ENCODE measurements around the gene TYMP. TPM values are rescaled to one million over a fixed set of nuclear protein-coding genes. Genes with fewer than 3 reads are reported as not detected.

TYMP gene
- total and polyA plus RNA-seq, 2 experiments from 2014 or later = 7.8 to 10.0 TPM

- H3K9me3 ChIP-seq (ENCODE audit: low read depth) = no peaks in the 10 kb centered on the region
- no peaks in the 10 kb centered on the region for H3K27me3 ChIP-seq
- no peak overlapping the region for H3K27ac ChIP-seq
- peaks cover 7% of the 10 kb centered on the region for H3K36me3 ChIP-seq
- no peak for TF ChIP-seq CTCF (IDR thresholded peaks at IDR 0.05; ENCODE audit: low read depth, low read length)
- peaks cover 21% of the 10 kb centered on the region for H3K4me1 ChIP-seq (ENCODE audit: low read depth)
- no peak overlapping the region for H3K4me3 ChIP-seq
- DNase-seq (ENCODE audit: low read depth in 1 of 2, low spot score in 1 of 2) = no peak
Observed at GRCh38 chr22:50576806-50577696, 47.2 kb upstream of the TYMP start.

- Histone ChIP-seq H3K36me3 (peaks cover 15% of the 10 kb centered on the region), H3K4me1 (ENCODE audit: low read depth) (peaks cover 16% of the 10 kb centered on the region), H3K27ac (no peak overlapping the region), H3K9me3 (ENCODE audit: low read depth) (no peaks in the 10 kb centered on the region), H3K4me3 (no peak overlapping the region), H3K27me3 (no peaks in the 10 kb centered on the region)
- peak; percentile 60 to 68 for DNase-seq (ENCODE audit: low read depth in 1 of 2, low spot score in 1 of 2)
- TF ChIP-seq CTCF (IDR thresholded peaks at IDR 0.05; ENCODE audit: low read depth, low read length) = peak; percentile 49
Observed at GRCh38 chr22:50576070-50576469, 46.3 kb upstream of the TYMP start.

GRCh38 chr22:50575426-50575941 is 45.7 kb upstream of the TYMP start:
- Histone ChIP-seq H3K4me1 (ENCODE audit: low read depth) (peaks cover 16% of the 10 kb centered on the region), H3K4me3 (no peak overlapping the region), H3K9me3 (ENCODE audit: low read depth) (no peaks in the 10 kb centered on the region), H3K36me3 (peaks cover 18% of the 10 kb centered on the region), H3K27me3 (no peaks in the 10 kb centered on the region), H3K27ac (no peak overlapping the region)
- DNase-seq (ENCODE audit: low read depth in 1 of 2, low spot score in 1 of 2) = no peak
- TF ChIP-seq CTCF (IDR thresholded peaks at IDR 0.05; ENCODE audit: low read depth, low read length) = no peak

- no peak for DNase-seq (ENCODE audit: low read depth in 1 of 2, low spot score in 1 of 2)
- Histone ChIP-seq H3K36me3 (peaks cover 27% of the 10 kb centered on the region), H3K4me3 (no peak overlapping the region), H3K27me3 (no peaks in the 10 kb centered on the region), H3K9me3 (ENCODE audit: low read depth) (no peaks in the 10 kb centered on the region), H3K27ac (no peak overlapping the region), H3K4me1 (ENCODE audit: low read depth) (peaks cover 15% of the 10 kb centered on the region)
- no peak for TF ChIP-seq CTCF (IDR thresholded peaks at IDR 0.05; ENCODE audit: low read depth, low read length)
Observed at GRCh38 chr22:50574383-50574755, 44.6 kb upstream of the TYMP start.

- Histone ChIP-seq H3K36me3 (peaks cover 32% of the 10 kb centered on the region), H3K27me3 (no peaks in the 10 kb centered on the region), H3K27ac (no peak overlapping the region), H3K4me1 (ENCODE audit: low read depth) (peaks cover 8% of the 10 kb centered on the region), H3K4me3 (no peak overlapping the region), H3K9me3 (ENCODE audit: low read depth) (no peaks in the 10 kb centered on the region)
- no peak for DNase-seq (ENCODE audit: low read depth in 1 of 2, low spot score in 1 of 2)
- no peak for TF ChIP-seq CTCF (IDR thresholded peaks at IDR 0.05; ENCODE audit: low read depth, low read length)
Observed at GRCh38 chr22:50573491-50574382, 43.9 kb upstream of the TYMP start.
